NCI-H2171 treated with DMSO at 0.1 percent for 48 hours (cell line): ENCODE measurements around the gene WDFY4.

ENCODE experiments used
- DNase-seq: peaks from one replicate; lab custom pipeline; 2025; lab: John Stamatoyannopoulos, UW

The WDFY4 gene

DNA sequence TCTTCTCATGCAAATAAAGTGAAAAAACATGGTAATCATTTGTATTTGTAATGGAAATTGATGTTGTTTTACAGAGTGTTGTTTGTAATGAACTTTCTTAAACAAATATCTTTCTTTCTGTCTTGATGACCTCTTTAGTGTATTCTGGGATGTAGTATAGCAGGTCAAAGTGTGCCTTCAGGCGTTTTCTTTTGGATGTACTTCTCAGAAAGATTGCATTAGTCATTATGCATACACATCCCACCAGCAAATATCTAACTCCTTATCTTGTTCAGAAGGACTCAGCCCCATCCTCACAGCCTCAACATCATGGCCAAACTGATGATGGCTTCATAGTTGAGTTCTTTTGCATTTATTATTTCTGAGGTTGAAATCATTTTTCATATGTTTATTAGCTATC is 130.3 kb downstream of the WDFY4 start:
- no peak for DNase-seq

DNA sequence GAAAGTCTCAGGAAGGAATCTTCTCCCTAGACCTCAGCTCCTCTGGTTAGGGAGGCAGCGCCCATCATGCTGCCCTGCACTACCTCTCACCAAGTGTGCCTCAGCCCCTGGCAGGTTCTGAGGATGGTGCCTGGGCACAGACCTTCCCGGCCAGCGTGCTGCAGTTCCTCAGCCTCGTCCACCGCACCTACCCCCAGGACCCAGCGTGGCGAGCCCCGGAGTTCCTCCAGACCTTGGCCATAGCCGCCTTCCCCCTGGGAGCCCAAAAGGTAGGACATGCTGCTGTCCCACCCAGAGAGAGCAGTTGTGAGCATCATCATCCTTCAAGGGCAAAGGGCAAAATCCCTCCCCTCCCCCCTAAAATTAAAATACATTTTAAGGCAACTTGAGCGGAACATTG is 132.5 kb downstream of the WDFY4 start:
- no peak for DNase-seq

DNA sequence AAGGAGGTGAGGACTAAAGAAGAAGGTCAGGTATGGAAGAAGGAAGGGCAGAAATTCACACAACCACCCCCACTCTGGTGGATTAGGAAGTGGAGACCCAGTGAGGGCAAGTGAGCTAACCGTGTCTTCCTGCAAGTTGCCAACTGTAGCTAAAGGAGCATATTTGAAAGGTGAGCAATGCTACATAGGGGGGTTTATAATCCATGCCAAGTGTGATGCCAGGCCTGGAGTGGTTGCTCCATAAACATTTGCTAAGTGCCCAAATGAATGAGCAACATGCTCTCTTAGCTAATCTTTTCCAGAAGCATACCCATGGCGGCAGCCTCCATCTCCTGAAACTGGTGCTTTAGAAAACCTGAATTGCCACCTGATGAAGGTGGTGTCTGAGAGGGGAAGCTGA is 133.4 kb downstream of the WDFY4 start:
- DNase-seq, result no peak

DNA sequence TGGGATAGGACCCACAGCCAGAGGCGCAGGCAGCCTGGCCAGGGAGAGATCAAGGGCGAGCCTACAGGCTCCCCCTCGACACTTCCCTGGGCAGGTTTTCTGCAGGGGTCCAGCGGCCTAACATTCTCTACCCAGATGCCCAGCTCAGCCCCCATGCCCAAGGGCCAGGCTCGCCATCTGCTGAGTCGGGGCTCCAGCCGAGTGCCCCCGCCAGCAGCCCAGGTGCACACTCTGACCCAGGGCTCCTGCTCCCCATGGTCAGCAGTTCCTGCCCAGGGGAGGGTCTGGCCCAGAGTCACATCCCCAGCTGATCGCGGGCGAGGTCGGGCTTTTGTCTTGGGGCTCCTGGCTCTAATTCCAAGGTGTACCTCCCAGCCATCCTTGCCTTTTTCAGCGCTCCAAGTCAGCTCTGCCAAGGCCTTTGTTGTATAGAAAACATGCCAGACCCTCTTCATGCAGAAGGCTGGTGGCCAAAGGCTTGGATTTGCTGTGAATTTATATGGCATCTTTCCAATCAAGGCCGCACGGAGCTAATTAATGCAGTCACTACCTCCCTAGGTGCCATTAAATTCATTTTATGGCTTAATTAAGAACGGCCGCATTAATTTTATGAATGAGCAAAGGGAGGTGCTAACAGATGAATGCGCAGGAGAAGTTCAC is 134.3 kb downstream of the WDFY4 start:
- no peak for DNase-seq

DNA sequence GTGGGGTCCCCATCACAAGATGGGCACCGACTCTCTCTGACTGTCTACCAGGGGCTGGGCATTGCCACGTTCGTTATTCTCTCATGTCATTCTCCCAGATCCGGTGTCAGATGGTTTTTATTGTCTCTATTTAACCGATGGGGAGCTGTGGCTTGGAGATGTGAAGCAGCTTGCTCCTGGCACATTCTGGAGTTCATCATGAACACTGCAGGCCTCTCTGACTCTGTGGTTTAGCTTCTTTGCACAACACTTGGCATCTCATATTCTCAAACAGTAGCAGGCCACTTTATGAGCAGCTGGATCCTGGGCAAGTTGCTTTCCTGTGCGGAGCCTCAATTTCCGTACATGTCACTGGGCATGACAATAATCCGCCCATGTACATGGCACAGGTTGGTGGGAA is 135.1 kb downstream of the WDFY4 start:
- no peak for DNase-seq

DNA sequence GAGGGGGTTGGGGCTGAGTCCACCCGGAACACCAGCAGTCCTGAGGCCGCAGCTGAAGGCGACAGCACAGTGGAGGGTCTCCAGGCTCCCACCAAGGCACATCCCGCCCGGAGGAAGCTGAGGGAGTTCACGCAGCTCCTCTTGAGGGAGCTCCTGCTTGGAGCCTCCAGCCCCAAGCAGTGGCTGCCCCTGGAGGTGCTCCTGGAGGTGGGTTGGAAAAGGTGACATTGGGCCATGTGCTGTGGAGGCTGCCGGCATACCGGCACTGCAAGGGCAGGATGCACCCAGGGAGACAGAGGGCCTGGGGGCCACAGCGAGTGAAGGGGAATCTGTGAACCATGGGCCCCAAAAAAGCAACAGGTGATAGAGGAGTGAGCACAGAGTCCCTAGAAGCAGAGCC is 135.6 kb downstream of the WDFY4 start:
- DNase-seq, result no peak

DNA sequence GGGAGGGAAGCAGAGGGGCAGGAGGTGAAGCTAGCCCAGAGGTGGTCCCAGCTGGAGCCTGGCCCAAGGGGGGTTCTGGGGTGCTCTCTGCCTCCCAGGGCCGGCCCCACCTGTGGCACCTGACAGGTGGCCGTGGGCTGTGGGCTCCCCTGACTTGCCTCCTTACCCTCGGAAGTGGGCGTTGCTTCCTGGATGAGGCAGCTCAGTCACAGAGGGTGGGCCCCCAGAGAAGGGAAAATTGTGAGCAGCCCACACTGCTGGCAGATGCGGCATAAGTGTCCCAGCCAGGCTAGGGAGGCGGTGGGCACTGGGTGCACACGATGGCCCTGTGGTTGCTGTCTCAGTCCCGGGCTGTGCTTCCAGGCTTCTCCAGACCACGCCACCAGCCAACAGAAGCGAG is 136.0 kb downstream of the WDFY4 start:
- no peak for DNase-seq

DNA sequence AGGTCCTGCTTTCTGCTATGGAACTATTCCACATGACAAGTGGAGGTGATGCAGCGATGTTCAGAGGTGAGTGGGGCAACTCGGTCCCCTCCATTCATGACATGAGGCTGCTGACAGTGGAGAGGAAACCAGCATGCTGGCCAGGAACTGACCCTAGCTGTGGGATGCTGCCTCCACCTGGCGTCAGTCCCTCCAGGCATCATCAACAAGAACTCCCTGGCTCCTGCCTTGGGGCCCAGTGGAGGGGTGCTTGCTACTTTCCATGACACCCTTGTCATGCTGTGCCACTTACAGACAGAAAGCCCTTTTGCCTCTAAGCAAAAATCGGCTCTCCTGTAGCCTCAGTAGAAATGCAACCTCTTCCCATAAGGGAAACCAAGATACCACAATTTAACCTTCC is 136.4 kb downstream of the WDFY4 start:
- DNase-seq, result no peak

DNA sequence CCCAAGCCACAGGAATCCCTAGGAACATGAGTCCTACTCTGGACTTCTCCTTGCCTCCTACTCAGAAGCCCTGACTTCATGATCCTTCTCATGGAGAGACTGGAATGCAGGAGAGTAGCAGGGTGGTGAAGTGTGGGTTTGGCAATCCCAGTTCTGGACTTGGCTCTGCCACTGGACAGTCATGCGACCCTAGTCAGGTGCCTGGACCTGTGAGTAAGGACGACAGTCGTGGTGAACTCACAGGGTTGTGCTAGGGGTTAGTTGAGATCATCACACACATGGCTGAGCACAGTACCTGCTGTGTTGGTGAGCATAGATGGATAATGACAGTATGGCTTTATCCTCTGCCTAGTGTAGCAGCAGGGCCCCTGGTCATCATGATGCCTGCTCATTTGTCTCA is 137.0 kb downstream of the WDFY4 start:
- no peak for DNase-seq

DNA sequence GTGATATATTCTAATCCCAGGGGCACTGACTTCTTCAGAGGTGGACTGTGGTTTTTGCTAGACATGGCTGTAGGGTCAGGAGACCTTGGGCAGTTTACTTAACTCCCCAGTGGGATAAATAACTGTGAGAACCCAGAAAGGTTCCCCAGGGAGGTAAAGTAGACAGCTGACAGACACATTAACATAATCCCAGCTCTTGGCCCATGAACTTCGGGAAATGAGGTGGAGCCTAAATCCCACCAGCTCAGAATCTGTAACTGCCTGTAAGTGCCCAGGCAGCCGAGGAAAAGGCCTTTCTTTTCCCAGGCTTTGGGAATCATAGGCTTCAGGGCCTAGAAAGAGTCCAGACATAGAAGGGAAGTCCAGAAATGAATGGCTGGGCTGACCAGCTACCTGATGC is 149.0 kb downstream of the WDFY4 start:
- no peak for DNase-seq

DNA sequence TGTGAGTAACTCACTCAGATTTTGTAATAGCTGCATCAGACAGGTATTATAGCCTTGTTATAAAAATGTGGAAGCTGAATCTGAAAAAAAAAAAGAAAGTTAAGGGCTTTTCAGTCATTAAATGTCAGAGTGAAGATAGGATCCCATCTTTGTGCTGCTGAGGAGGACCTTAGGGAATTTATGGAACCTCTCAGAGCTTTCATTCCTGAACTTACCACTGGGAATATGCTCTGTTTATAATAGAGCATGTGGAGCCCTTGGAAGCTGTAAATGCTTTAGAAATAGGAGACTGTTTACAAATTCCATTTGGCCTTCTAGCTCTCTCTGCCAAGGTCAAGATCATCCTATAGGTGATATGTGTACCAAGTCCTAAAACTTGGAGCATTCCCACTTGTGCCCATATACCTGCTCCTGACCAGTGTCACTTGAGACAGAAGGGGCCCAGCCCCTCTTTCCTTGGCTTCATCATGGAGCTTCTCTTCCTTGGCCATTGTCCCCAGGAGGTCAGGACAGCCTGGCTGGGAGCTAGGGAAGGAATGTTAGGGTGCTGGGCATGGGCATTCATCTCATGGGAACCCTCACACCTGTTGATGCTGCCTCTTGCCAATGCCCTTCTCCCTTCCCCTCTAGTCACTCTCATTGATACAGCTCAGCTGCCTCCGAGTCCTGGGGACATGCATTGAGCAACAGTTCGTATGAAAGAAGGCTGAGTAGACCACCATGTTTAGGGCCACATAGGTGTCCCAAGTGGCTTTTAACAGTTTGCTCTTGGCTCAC is 149.7 kb downstream of the WDFY4 start:
- no peak for DNase-seq

DNA sequence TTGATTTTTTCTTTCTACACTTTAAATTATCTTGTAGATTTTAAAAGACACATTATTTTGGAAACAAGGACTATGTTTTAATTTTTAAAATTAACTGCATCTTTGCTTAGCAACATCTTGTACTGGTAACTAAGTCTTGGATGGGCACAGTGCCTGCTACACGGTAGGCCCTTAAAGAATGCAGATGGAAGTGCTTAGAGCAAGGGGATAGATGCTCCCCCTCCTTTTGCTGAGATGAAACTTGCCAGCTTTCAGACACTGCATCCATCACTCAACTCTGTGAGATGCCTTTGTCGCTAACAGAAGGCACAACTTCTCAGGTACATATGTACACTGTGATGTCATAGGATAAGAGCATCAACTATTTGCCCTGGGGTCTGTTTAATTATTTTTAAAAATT is 151.1 kb downstream of the WDFY4 start:
- no peak for DNase-seq

DNA sequence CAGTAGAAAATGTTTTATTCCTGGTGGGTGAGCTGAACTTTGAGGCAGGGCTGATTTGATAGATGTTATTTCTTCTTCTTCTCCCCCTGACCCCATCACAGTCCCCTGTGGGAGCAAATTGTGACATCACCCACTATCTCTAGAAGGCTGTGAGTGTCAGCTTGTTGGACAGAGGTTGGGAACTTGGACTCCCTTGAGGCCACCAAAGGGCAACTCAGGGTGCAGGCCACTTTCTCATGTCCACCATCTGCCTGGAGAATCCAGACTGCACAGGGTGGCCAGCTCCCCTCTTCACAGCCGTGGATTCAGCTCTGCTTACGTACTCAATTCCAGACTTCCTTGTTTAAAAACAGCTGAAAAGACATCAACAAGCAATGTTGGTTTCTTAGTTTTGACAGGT is 151.9 kb downstream of the WDFY4 start:
- DNase-seq, result no peak

DNA sequence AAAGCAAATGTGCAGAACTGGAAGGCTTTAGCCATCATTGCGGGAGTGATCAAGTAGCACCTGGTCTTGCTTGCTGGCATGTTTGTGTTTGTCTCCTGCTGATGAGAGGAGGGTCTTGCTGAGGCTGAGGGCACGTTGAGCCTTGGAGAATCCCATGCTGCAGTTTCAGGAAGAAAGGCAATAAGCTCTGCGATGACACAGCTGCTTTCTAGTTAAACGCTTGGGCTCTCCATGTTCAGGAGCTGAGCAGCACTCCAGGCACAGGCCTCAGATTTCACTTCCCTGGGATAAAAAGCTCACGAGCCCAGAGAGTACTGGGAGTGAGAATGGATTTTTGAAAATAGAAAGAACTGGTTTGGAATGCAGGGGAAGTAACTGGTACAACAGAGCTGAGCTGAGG is 154.2 kb downstream of the WDFY4 start:
- no peak for DNase-seq

DNA sequence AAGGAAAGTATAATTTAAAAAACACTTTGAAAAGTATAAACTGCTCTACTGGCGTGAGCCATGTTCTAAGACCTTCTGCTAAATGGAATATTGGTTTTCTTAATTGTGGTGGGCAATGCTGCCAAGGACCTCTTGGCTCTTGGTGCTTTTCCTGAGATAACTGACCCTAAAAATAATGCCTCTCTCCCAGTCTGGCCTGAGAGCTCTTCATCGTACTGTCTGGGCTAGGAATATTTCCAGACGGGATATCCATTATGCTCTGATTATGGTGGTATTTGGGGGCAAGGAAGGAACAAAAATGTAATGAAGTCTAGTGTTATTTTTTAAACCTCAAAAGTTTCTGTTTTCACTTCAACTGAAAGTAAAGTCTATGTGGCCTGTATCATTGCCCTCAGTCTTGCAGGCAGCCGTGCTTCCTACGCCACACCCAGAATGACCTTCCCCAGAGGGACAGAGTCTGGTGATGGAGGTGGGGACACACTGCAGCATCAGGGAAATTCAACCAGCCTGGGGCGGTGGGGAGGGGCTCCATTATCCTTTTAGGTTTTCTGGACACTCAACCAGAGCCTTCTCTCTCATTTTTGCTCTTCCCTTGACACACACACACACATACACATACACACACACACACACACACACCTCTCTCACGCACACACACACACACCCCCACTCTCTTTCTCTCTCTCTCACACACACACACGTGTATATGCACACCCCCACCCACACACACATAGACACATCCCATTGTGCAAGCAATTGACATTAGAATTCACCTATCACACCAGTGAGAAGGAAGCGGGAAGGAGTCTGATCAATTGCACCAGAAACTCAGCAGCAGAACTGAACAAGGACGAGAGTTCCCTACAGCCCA is 155.4 kb downstream of the WDFY4 start:
- DNase-seq, result no peak

DNA sequence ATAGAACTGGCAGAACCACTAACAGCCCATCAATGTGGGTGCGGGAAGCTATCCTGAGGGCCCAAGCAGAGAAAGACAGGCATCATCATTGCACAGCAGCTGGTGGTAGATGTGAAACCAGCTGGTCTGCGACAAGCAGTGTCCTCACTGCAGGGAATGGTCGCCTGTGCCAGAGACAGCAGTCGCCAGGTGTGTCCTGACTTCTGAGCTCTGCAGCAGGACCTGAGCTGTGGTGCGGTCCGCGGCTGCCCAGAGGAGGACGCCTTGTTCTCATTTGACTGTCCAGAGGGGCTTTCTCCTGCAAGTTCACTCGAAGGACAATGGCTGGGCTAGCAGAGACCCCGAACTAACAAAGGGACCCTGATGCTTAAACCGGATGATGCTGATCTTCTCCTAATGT is 157.6 kb downstream of the WDFY4 start:
- DNase-seq, result no peak

DNA sequence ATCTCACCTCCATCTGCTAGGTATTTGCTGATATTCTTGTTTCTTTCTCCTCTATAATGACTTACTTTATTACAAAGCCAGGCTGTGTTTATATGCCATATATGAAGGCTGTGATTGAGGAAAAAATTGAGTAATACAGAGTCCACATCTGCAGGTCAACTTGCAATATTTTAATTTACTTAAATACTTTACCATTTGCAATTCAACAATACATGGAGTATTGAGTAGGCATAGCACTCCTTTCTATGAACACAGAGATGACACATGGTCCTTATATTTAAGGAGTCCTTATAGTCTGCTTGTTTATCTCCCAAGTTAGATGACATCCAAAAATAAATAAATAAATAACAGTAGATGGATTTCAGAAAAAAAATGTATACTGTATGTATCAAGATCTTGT is 158.5 kb downstream of the WDFY4 start:
- DNase-seq, result no peak

DNA sequence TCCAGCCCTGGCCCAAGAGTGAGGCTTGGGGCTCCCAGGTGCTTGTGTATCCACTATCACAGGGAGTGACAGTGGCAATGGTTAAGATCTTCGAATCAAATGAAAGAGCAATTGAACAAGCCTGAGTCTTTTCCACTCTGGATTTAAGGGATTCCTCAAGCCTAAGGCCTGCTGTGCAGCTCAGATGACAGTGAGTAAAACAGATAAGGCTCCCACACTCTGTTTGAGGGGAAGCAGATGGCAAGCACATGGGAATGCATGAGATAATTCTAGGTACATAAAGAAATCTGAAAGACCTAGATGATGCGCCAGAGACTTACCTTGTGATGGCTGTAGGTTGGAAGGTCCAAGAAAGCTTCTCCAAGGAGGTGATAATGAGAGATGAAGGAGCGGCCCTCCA is 159.9 kb downstream of the WDFY4 start:
- no peak for DNase-seq

DNA sequence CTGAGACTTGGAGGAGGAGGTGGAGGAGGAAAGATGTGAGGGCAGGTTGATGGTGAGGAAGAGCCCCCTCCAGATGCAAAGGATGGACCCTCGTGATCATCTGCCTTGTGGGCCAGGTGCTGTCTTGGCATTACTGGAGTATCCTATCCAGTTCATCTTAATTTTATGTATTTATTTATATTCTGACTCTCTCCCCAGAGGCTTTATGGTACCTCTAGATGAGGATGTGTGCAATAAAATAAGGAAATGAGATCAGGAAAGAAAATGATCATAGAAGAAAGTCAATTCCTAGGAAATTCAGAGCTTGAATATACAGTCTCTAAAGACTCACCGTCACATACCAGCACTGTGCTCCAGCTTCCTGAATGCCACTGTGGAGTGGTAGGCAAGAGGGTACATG is 160.8 kb downstream of the WDFY4 start:
- DNase-seq, result no peak

DNA sequence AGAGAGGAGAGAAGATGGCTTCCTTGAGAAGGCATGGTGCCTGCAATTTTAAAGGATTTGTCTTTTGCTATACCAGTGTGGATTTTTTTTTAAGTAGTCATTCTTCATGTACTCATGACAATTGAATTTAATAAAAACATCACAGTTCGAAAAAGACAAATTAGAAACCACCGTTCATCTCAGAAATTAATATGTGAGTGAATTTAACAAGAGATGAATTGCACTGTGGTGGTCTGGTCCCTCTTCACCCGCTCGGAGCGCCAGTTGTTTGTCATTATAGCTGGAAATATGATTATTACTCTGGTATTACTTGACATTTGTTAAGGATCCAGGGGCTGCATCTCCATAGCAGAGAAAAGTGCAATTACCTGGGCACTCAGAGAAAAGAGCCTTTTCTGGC is 163.0 kb downstream of the WDFY4 start:
- no peak for DNase-seq

DNA sequence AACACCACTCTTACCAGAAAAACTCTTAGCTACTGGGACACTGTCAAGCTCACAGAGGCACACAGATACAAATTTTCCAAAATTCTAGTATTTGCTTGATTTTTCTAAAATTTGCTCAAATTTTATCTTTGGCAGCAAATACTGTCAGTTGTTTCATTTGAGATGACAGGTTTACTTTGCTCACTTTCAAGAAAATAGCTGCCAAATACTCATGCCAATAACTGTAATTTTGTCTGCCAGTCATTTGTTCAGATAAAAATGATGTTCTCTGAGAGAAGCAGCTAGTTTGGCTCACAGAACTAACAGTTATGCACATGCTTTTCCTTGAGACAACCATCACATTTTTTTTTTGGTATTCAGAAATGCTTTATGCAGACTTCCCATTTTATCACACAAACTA is 172.2 kb downstream of the WDFY4 start:
- DNase-seq, result no peak

DNA sequence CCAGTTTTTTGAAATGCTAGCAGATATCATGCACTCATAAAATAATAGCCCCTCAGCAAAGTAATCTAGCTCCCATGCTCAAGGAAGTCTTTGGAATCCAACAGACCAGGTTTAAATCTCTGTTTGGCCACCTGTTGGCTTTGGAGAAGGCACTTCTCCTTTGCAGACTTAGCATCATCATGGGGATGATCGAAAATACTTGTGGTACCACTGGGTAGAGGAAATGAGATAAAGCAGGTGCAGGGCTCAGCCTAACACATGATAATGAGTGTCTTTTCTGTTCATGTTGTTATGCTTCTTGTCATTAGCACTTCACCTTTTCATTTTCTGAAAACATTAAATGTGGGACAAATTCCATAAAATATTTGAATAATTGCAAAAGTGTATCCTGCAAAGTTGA is 187.6 kb downstream of the WDFY4 start:
- no peak for DNase-seq

DNA sequence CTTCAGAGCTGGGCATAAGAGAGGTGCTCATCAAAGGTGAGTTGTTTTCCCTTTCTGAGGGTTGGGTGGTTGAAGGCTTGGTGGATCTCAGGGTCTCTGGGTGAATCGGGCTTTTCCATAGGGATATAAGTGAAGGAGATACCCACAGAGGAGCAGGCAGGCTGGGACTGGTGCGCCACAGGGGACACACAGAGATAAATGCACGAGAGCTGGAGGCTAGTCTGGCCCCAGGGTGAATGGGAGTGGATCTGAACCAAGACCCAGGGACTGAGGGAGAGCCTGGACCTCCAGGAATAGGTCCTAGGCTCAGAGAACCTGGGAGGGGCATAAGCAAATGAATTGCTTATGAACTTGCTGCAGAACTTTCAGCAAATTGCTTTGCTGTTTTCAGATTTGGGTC is 193.4 kb downstream of the WDFY4 start:
- no peak for DNase-seq
